HCT116 (cell line): ENCODE measurements around the gene ARHGEF19. TPM values are rescaled to one million over a fixed set of nuclear protein-coding genes. Genes with fewer than 3 reads are reported as not detected.

Source experiments
- ATAC-seq: fragments of 200-7000 bp; cut with Tn5 transposase; 2 replicates; pipeline ENCODE4 v1.9.1; 2020; ENCODE audit warnings: mild to moderate bottlenecking, moderate library complexity
- BruUV-seq: library from RNA; stranded (reverse); fragments of 400-500 nt; replicated peaks from 2 replicates; lab custom pipeline; 2021; lab: Mats Ljungman, UMichigan
- CTCF ChIA-PET: fragments of 300-600 bp; sonication (Branson Sonifier 250); formaldehyde crosslinking; loops from one replicate; lab custom pipeline; 2021; ENCODE audit warnings: antibody characterized with exemption; lab: Charles Lee
- POLR2A ChIA-PET: fragments of 300-600, 350-600 bp; sonication (Branson Sonifier 250); formaldehyde crosslinking; loops from one replicate; lab custom pipeline; 2021; ENCODE audit warnings: antibody characterized with exemption; lab: Charles Lee
- RAD21 ChIA-PET, 2 experiments: fragments of 300-600 bp; sonication (Branson Sonifier 250); formaldehyde crosslinking; loops; one replicate each; lab custom pipeline; 2023; ENCODE audit warnings: low total read pairs in 2 of 2; ENCODE audit not compliant: uncharacterized antibody in 2 of 2, unreplicated experiment in 2 of 2, low non-redundant PET in 1 of 2; lab: Charles Lee
- DNase-seq: peaks from one replicate; pipeline ENCODE4 v3.0.0-alpha.2; 2010; ENCODE audit warnings: low read depth, low spot score
- H2AFZ ChIP-seq: fragments of 200-600 bp; shearing (Covaris generic), sonication (generic); 2 replicates; pipeline ENCODE4 v1.6.1; 2017; ENCODE audit warnings: low read depth, mixed run types, mixed read lengths, antibody characterized with exemption, low read length; ENCODE audit not compliant: poor library complexity, severe bottlenecking
- H3K27ac ChIP-seq: 2 replicates; pipeline ENCODE4 v1.5.1; 2012; ENCODE audit warnings: low read depth, low read length
- H3K27me3 ChIP-seq: fragments of 200-600 bp; sonication (generic); 2 replicates; pipeline ENCODE4 v1.6.1; 2016; ENCODE audit warnings: mixed run types, low read length, mixed read lengths; ENCODE audit not compliant: insufficient read depth
- H3K36me3 ChIP-seq, 2 experiments: fragments of 200-500 bp in 1 of 2; fragments of 200-600 bp in 1 of 2; sonication (Bioruptor generic) in 1 of 2; sonication (generic) in 1 of 2; 2 replicates each; pipeline versions ENCODE4 v1.5.1 to v1.6.1; 2014 to 2016; ENCODE audit warnings: low read length in 2 of 2, inconsistent platforms in 1 of 2, mixed read lengths in 1 of 2, mixed run types in 1 of 2; ENCODE audit not compliant: insufficient read depth in 2 of 2, control insufficient read depth in 1 of 2
- H3K4me1 ChIP-seq, 2 experiments: fragments of 200-600 bp in 1 of 2; sonication (generic) in 1 of 2; 2 replicates each; pipeline versions ENCODE4 v1.5.1 to v1.6.1; 2012 to 2017; ENCODE audit warnings: low read length in 2 of 2, inconsistent platforms in 1 of 2, mild to moderate bottlenecking in 1 of 2, mixed read lengths in 1 of 2, mixed run types in 1 of 2, moderate library complexity in 1 of 2; ENCODE audit not compliant: insufficient read depth in 2 of 2, control insufficient read depth in 1 of 2
- H3K4me2 ChIP-seq: fragments of 200-600 bp; sonication (generic); 2 replicates; pipeline ENCODE4 v1.6.1; 2017; ENCODE audit warnings: mixed run types, low read length, mixed read lengths
- H3K4me3 ChIP-seq, 2 experiments: fragments of 200-600 bp in 1 of 2; sonication (generic) in 1 of 2; replicated peaks in 1 of 2; 2 replicates each; pipeline ENCODE4 v1.5.1; 2011 to 2016; ENCODE audit warnings: low read length in 2 of 2, control low read depth in 1 of 2, low read depth in 1 of 2, mild to moderate bottlenecking in 1 of 2, mixed read lengths in 1 of 2, mixed run types in 1 of 2
- H3K79me2 ChIP-seq: fragments of 200-600 bp; sonication (generic); 2 replicates; pipeline ENCODE4 v1.6.1; 2017; ENCODE audit warnings: mild to moderate bottlenecking, mixed run types, low read length, moderate library complexity, mixed read lengths; ENCODE audit not compliant: insufficient read depth
- H3K9ac ChIP-seq: fragments of 200-600 bp; sonication (generic); 2 replicates; pipeline ENCODE4 v1.6.1; 2016; ENCODE audit warnings: low read length, mixed read lengths
- H3K9me2 ChIP-seq: fragments of 200-600 bp; sonication (generic), shearing (Covaris generic); 2 replicates; pipeline ENCODE4 v1.6.1; 2017; ENCODE audit warnings: mixed run types, mild to moderate bottlenecking, moderate library complexity; ENCODE audit not compliant: insufficient read depth
- H3K9me3 ChIP-seq, 2 experiments: fragments of 200-500 bp in 1 of 2; fragments of 200-600 bp in 1 of 2; sonication (Bioruptor generic) in 1 of 2; sonication (generic) in 1 of 2; 2 replicates each; pipeline ENCODE4 v1.6.1; 2014 to 2017; ENCODE audit warnings: low read length in 2 of 2, mixed read lengths in 2 of 2, inconsistent platforms in 1 of 2, low read depth in 1 of 2, mild to moderate bottlenecking in 1 of 2, mixed run types in 1 of 2, moderate library complexity in 1 of 2; ENCODE audit not compliant: control insufficient read depth in 1 of 2, insufficient read depth in 1 of 2
- H4K20me1 ChIP-seq: fragments of 200-600 bp; sonication (generic), shearing (Covaris generic); 2 replicates; pipeline ENCODE4 v1.6.1; 2017; ENCODE audit warnings: mixed run types, mild to moderate bottlenecking, moderate library complexity; ENCODE audit not compliant: insufficient read depth
- CBX3 ChIP-seq: IDR thresholded peaks from 2 replicates; pipeline ENCODE4 v1.6.1; 2012; ENCODE audit warnings: low read depth
- CEBPB ChIP-seq: IDR thresholded peaks from 2 replicates; pipeline ENCODE4 v1.6.1; 2012; ENCODE audit warnings: low read depth
- CTCF ChIP-seq, 3 experiments: fragments of 200-600 bp in 1 of 3; sonication (generic) in 1 of 3; IDR thresholded peaks in 2 of 3; conservative IDR thresholded peaks in 1 of 3; 2 replicates each; pipeline ENCODE4 v1.5.1; 2012 to 2017; ENCODE audit warnings: low read depth in 2 of 3, low read length in 2 of 3, antibody characterized with exemption in 1 of 3, borderline replicate concordance in 1 of 3, control low read depth in 1 of 3, mild to moderate bottlenecking in 1 of 3, mixed read lengths in 1 of 3, mixed run types in 1 of 3, moderate library complexity in 1 of 3; ENCODE audit not compliant: insufficient read depth in 1 of 3
- EGR1 ChIP-seq: IDR thresholded peaks from 2 replicates; pipeline ENCODE4 v1.6.1; 2012; ENCODE audit warnings: low read depth
- ELF1 ChIP-seq: IDR thresholded peaks from 2 replicates; pipeline ENCODE4 v1.6.1; 2012; ENCODE audit warnings: low read depth, borderline replicate concordance
- EZH2 ChIP-seq: fragments of 200-600 bp; sonication (generic); IDR thresholded peaks from 2 replicates; pipeline ENCODE4 v1.6.1; 2017; ENCODE audit warnings: antibody characterized with exemption, mixed run types
- FOSL1 ChIP-seq: IDR thresholded peaks from 2 replicates; pipeline ENCODE4 v1.6.1; 2012; ENCODE audit warnings: low read depth
- JUND ChIP-seq: IDR thresholded peaks from 2 replicates; pipeline ENCODE4 v1.6.1; 2012
- MAX ChIP-seq: IDR thresholded peaks from 2 replicates; pipeline ENCODE4 v1.6.1; 2012
- RAD21 ChIP-seq: IDR thresholded peaks from 2 replicates; pipeline ENCODE4 v1.6.1; 2012; ENCODE audit warnings: low read depth, mild to moderate bottlenecking
- REST ChIP-seq: IDR thresholded peaks from 2 replicates; pipeline ENCODE4 v1.6.1; 2012; ENCODE audit warnings: low read depth
- SIN3A ChIP-seq: IDR thresholded peaks from 2 replicates; pipeline ENCODE4 v1.6.1; 2012; ENCODE audit warnings: low read depth
- SP1 ChIP-seq: IDR thresholded peaks from 2 replicates; pipeline ENCODE4 v1.6.1; 2012; ENCODE audit warnings: low read depth
- SRF ChIP-seq: IDR thresholded peaks from 2 replicates; pipeline ENCODE4 v1.6.1; 2012; ENCODE audit warnings: low read depth
- TCF7L2 ChIP-seq: IDR thresholded peaks from 2 replicates; pipeline ENCODE4 v1.7.0; 2011; ENCODE audit warnings: borderline replicate concordance, inconsistent platforms; ENCODE audit not compliant: insufficient read depth, insufficient read length; ENCODE audit errors: extremely low read depth
- ZBTB33 ChIP-seq: IDR thresholded peaks from 2 replicates; pipeline ENCODE4 v1.6.1; 2011; ENCODE audit warnings: mild to moderate bottlenecking, low read length, moderate library complexity; ENCODE audit not compliant: insufficient replicate concordance; ENCODE audit errors: extremely low read depth
- ZFX ChIP-seq: fragments of 450-650 bp; IDR thresholded peaks from 2 replicates; pipeline ENCODE4 v1.6.1; 2017
- ZNF274 ChIP-seq: fragments of 200-500 bp; sonication (Bioruptor generic); IDR thresholded peaks from 2 replicates; pipeline ENCODE4 v1.6.1; 2014; ENCODE audit warnings: mild to moderate bottlenecking, low read depth, low read length, inconsistent platforms
- intact Hi-C: fragments of 100-400 bp; cut with micrococcal nuclease; formaldehyde crosslinking; loops from 2 replicates; pipeline ENCODE4 v1.10.0; 2022
- total RNA-seq: library from RNA; stranded (reverse); gene quantifications from one replicate; pipeline ENCODE4 v1.2.1, GENCODE V29; 2021; ENCODE audit not compliant: unreplicated experiment

The ARHGEF19 gene
- total RNA-seq, 1 experiment from 2014 or later, result 59.7 TPM

GRCh38 chr1:16203550-16203949, 8.9 kb downstream of the ARHGEF19 start:
- Histone ChIP-seq H3K27ac (no peak overlapping the region), H3K9me3 (no peaks in the 10 kb centered on the region), H3K27me3 (no peaks in the 10 kb centered on the region), H3K4me3 (no peak overlapping the region), H3K36me3 (peaks cover 21 to 27% of the 10 kb centered on the region in 2 experiments; a peak in 3 of 4 replicates), H4K20me1 (no peaks in the 10 kb centered on the region), H3K4me1 (peaks cover 14 to 28% of the 10 kb centered on the region in 2 experiments), H3K79me2 (peaks cover 9% of the 10 kb centered on the region; the same call in 1 of the 2 replicates), H3K4me2 (no peak overlapping the region), H3K9ac (no peak overlapping the region), H3K9me2 (no peaks in the 10 kb centered on the region), H2AFZ (no peak overlapping the region)
- no TSS peak for BruUV-seq
- no peak for ATAC-seq
- DNase-seq, result no peak
- CTCF ChIA-PET, result interaction anchor here (1.2 kb wide), 1 partner anchor 125 kb away, joined by 3 read pairs; no protein-coding TSS in a partner anchor
- POLR2A ChIA-PET, result no interaction called here
- no peak for TF ChIP-seq CTCF (IDR thresholded peaks at IDR 0.05 in 2 of 3, conservative IDR thresholded peaks at IDR 0.05 in 1 of 3; ENCODE audit: borderline replicate concordance in 1 of 3, insufficient read depth in 1 of 3, low read depth in 2 of 3, low read length in 2 of 3)
- no peak for TF ChIP-seq ZBTB33
- TF ChIP-seq EGR1, result no peak
- TF ChIP-seq ZNF274, result no peak
- TF ChIP-seq REST, result no peak
- no peak for TF ChIP-seq FOSL1
- no peak for TF ChIP-seq ZFX
- no peak for TF ChIP-seq CEBPB
- TF ChIP-seq SRF, result no peak
- no peak for TF ChIP-seq SIN3A
- no peak for TF ChIP-seq MAX
- no peak for TF ChIP-seq ELF1
- no peak for TF ChIP-seq EZH2
- no peak for TF ChIP-seq CBX3
- TF ChIP-seq JUND, result no peak
- no peak for TF ChIP-seq TCF7L2
- TF ChIP-seq RAD21, result no peak
- TF ChIP-seq SP1, result no peak
- intact Hi-C loops, result no loop called here
- RAD21 ChIA-PET, result no interaction called here
